Naive thymus-derived CD4-positive, alpha-beta T cell (primary cell): ENCODE measurements around the gene SPIB. TPM values are rescaled to one million over a fixed set of nuclear protein-coding genes. Genes with fewer than 3 reads are reported as not detected.

Experiments
- ATAC-seq: fragments of 150-1000 bp; cut with Tn5 transposase; 2 replicates; pipeline ENCODE4 v1.10.0; 2021; ENCODE audit warnings: mild to moderate bottlenecking, moderate library complexity
- CTCF ChIA-PET: fragments of 350-600 bp; sonication (Branson Sonifier 250); formaldehyde crosslinking; loops from one replicate; lab custom pipeline; 2021; ENCODE audit warnings: antibody characterized with exemption; lab: Charles Lee
- POLR2A ChIA-PET: fragments of 350-600 bp; sonication (Branson Sonifier 250); formaldehyde crosslinking; loops from one replicate; lab custom pipeline; 2021; ENCODE audit warnings: antibody characterized with exemption, inconsistent platforms; lab: Charles Lee
- DNase-seq, 9 donors: peaks; one replicate each; pipeline versions ENCODE4 v3.0.0 to v3.0.0-alpha.2; 2020 to 2022; ENCODE audit warnings: mixed read lengths in 1 of 9
- H3K27ac ChIP-seq: one replicate; pipeline ENCODE4 v1.7.0; 2013; ENCODE audit warnings: mild to moderate bottlenecking, low read depth, low read length, moderate library complexity
- H3K27me3 ChIP-seq, 2 donors: one replicate each; pipeline ENCODE4 v1.7.0; 2013; ENCODE audit warnings: low read length in 2 of 2, mild to moderate bottlenecking in 2 of 2, moderate library complexity in 2 of 2; ENCODE audit not compliant: control insufficient read depth in 2 of 2, insufficient read depth in 2 of 2
- H3K36me3 ChIP-seq, 3 experiments: 1 replicate in 2 of 3; 2 replicates in 1 of 3; pipeline ENCODE4 v1.7.0; 2013; ENCODE audit warnings: low read length in 3 of 3, mild to moderate bottlenecking in 3 of 3, moderate library complexity in 1 of 3; ENCODE audit not compliant: insufficient read depth in 3 of 3, control insufficient read depth in 2 of 3
- H3K4me1 ChIP-seq, 2 donors: one replicate each; pipeline ENCODE4 v1.7.0; 2013; ENCODE audit warnings: low read length in 2 of 2, mild to moderate bottlenecking in 2 of 2, moderate library complexity in 1 of 2; ENCODE audit not compliant: control insufficient read depth in 2 of 2, insufficient read depth in 2 of 2
- H3K4me3 ChIP-seq: 2 replicates; pipeline ENCODE4 v1.7.0; 2013; ENCODE audit warnings: mild to moderate bottlenecking, low read length
- H3K9me3 ChIP-seq, 3 experiments: 1 replicate in 2 of 3; 2 replicates in 1 of 3; pipeline ENCODE4 v1.7.0; 2013; ENCODE audit warnings: low read length in 3 of 3; ENCODE audit not compliant: control insufficient read depth in 2 of 3
- H3K27ac Mint-ChIP-seq, 9 donors: one replicate each; pipeline ENCODE4 v1.8.0; 2020 to 2022; ENCODE audit warnings: mixed read lengths in 9 of 9, mild to moderate bottlenecking in 8 of 9, moderate library complexity in 5 of 9, inconsistent platforms in 2 of 9
- H3K27me3 Mint-ChIP-seq, 5 donors: one replicate each; pipeline ENCODE4 v1.8.0; 2021 to 2022; ENCODE audit warnings: mixed read lengths in 5 of 5, mild to moderate bottlenecking in 1 of 5
- H3K36me3 Mint-ChIP-seq, 5 donors: one replicate each; pipeline ENCODE4 v1.8.0; 2020 to 2022; ENCODE audit warnings: mixed read lengths in 5 of 5, mild to moderate bottlenecking in 3 of 5, inconsistent platforms in 1 of 5
- H3K4me1 Mint-ChIP-seq, 7 donors: one replicate each; pipeline ENCODE4 v1.8.0; 2020 to 2022; ENCODE audit warnings: mixed read lengths in 7 of 7, mild to moderate bottlenecking in 3 of 7, inconsistent platforms in 1 of 7
- H3K4me3 Mint-ChIP-seq, 10 donors: one replicate each; pipeline ENCODE4 v1.8.0; 2020 to 2022; ENCODE audit warnings: mild to moderate bottlenecking in 10 of 10, mixed read lengths in 10 of 10, moderate library complexity in 6 of 10, inconsistent platforms in 2 of 10
- H3K9me3 Mint-ChIP-seq, 11 donors: one replicate each; pipeline ENCODE4 v1.8.0; 2020 to 2022; ENCODE audit warnings: mixed read lengths in 11 of 11, mild to moderate bottlenecking in 4 of 11, inconsistent platforms in 1 of 11, moderate library complexity in 1 of 11
- intact Hi-C, 2 donors: fragments of 100-400 bp; cut with micrococcal nuclease; formaldehyde crosslinking; loops; one replicate each; pipeline ENCODE4 v1.15.1; 2023
- polyA plus RNA-seq, 2 donors: library from polyadenylated mRNA; unstranded; fragments of 300-500 nt; fragmentation: Illumina TruSeq; gene quantifications; one replicate each; pipeline ENCODE4 v1.2.3, GENCODE V29; 2021
- total RNA-seq, 6 experiments: library from RNA in 5 of 6; stranded (reverse) in 5 of 6; gene quantifications; 1 replicate in 5 of 6; 2 replicates in 1 of 6; pipeline ENCODE4 v1.2.3 and lab custom pipeline; 2021 to 2026

Gene SPIB
- total and polyA plus RNA-seq, 7 experiments from 2014 or later = 0.19 to 7.5 (median 0.94) TPM

DNA sequence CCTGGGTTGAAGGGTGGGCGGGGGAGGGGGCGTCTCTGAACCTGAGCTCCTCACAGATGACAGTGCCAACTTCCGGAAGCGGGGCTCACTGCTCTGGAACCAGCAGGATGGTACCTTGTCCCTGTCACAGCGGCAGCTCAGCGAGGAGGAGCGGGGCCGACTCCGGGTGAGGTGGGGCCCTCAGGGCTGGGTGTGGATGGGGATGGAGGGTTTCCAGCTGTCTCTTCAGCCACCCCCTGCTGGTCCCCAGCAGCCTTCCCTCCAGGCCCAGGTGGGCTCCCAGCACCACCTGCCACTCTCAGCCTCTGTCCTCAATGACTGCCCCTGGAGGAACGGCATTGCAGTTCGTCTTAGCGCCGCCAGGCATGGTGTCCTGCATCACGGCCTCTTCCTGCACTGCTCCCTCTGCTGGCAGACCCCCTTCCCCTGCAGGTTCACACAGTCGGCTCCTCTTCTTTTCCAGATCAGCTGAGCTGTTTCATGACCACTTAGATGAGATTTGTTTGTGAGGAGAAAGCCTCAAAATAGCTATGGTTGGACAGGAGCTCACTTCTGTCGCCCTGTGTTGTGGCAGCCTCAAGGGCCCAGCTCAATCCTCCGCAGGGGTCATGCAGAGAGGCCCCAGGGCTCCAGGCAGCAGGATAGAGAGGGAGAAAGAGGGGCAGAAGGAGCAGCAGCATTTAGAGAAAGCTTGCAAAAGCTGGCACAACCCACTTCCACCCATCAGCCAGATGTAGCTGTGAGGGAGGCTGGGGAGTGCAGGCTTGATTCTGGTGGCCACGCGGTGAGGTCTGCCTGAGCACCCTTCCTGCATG lies 60.4 kb downstream of the SPIB start:
- Histone ChIP-seq H3K27ac (no peak overlapping the region), H3K9me3 (no peaks in the 10 kb centered on the region), H3K27me3 (no peaks in the 10 kb centered on the region), H3K36me3 (peaks cover 0 to 62% (median 0%) of the 10 kb centered on the region in 3 experiments), H3K4me1 (peaks cover 14 to 19% of the 10 kb centered on the region in 2 donors), H3K4me3 (no peak overlapping the region)
- peaks cover 8 to 20% (median 13%) of the 10 kb centered on the region in 5 donors for H3K36me3 Mint-ChIP-seq
- no peak for ATAC-seq
- peak overlapping the region in 2 of 9 donors; percentile 39 to 60 for H3K27ac Mint-ChIP-seq
- CTCF ChIA-PET = interaction anchor here (0.9 kb wide), 1 partner anchor 122 kb away, joined by 3 read pairs; no protein-coding TSS in a partner anchor
- peak overlapping the region in 4 of 10 donors; percentile 25 to 51 (median 46) for H3K4me3 Mint-ChIP-seq
- DNase-seq = no peak
- POLR2A ChIA-PET = interaction anchor here (0.7 to 1.2 kb wide), 3 partner anchors 13 to 103 kb away, joined by 3 to 7 read pairs (median 6); partner anchors contain the start of genes JOSD2 and NR1H2
- H3K4me1 Mint-ChIP-seq = peaks cover 21 to 40% (median 27%) of the 10 kb centered on the region in 7 donors
- H3K27me3 Mint-ChIP-seq = no peaks in the 10 kb centered on the region
- peaks cover 0 to 13% (median 0%) of the 10 kb centered on the region in 11 donors for H3K9me3 Mint-ChIP-seq
- intact Hi-C loops = no loop called here

DNA sequence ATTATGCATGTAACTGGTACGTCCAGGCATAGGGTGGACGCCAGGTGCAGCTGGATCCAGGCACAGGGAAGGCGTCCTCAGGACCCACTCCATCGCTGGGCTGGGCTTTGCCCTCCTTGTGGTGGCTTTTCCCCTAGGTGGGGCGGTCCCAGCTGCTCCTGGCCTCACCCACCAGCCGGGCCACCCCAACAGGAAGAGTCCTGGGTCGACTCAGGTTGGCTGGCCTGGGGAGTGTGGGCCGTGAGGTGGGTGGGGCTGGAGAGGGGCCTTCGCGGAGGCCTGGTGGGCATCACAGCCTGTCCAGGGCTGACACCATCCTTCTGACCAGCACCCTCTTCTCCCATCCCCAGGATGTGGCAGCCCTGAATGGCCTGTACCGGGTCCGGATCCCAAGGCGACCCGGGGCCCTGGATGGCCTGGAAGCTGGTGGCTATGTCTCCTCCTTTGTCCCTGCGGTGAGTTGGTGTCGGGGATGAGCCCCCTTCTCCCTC lies 61.1 kb downstream of the SPIB start:
- no peak for DNase-seq
- CTCF ChIA-PET = interaction anchor here (0.9 kb wide), 1 partner anchor 123 kb away, joined by 3 read pairs; no protein-coding TSS in a partner anchor
- Histone ChIP-seq H3K27ac (no peak overlapping the region), H3K27me3 (no peaks in the 10 kb centered on the region), H3K4me3 (no peak overlapping the region), H3K9me3 (no peaks in the 10 kb centered on the region), H3K36me3 (peaks cover 0 to 69% (median 0%) of the 10 kb centered on the region in 3 experiments), H3K4me1 (peaks cover 14 to 19% of the 10 kb centered on the region in 2 donors)
- intact Hi-C loops = no loop called here
- Mint-ChIP-seq H3K4me1 (peaks cover 21 to 40% (median 27%) of the 10 kb centered on the region in 7 donors), H3K27me3 (no peaks in the 10 kb centered on the region), H3K27ac (peak overlapping the region in 1 of 9 donors; percentile 72), H3K9me3 (peaks cover 0 to 13% (median 0%) of the 10 kb centered on the region in 11 donors), H3K36me3 (peaks cover 8 to 20% (median 13%) of the 10 kb centered on the region in 5 donors), H3K4me3 (peak overlapping the region in 1 of 10 donors; percentile 28)
- POLR2A ChIA-PET = no interaction called here
- no peak for ATAC-seq

DNA sequence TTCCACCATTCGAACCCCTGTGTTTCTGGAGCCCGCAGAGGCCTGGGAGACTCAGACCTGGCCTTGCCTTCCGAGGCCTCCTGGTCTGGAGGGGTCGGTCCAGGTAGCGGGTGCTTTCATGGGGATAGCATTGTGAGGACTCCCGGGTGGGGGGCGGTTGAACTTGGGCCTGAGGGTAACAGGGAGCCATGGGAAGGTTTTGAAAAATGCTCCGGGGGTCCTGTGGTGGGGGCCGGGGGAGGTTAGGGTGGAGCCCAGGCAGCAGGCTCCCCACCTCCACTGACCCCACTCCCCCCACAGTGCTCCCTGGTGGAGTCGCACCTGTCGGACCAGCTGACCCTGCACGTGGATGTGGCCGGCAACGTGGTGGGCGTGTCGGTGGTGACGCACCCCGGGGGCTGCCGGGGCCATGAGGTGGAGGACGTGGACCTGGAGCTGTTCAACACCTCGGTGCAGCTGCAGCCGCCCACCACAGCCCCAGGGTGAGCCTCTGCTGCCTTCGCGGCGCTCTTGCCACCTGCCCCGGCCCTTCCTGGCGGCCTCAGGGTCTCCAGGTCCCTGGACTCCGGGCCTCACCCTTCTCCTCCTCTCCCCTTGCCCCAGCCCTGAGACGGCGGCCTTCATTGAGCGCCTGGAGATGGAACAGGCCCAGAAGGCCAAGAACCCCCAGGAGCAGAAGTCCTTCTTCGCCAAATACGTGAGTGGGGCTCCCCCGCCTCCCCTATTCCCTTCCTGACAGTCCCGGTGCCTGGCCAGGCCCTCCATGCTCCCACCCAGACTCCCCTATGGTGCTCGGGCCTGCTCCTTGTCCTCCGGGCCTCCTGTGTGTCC lies 61.8 kb downstream of the SPIB start:
- Histone ChIP-seq H3K36me3 (peaks cover 0 to 75% (median 0%) of the 10 kb centered on the region in 3 experiments), H3K27me3 (no peaks in the 10 kb centered on the region), H3K27ac (peak overlapping the region; percentile 15), H3K9me3 (no peaks in the 10 kb centered on the region), H3K4me1 (peaks cover 14 to 19% of the 10 kb centered on the region in 2 donors), H3K4me3 (no peak overlapping the region)
- Mint-ChIP-seq H3K27ac (peak overlapping the region in 3 of 9 donors; percentile 42 to 80 (median 72)), H3K9me3 (peaks cover 0 to 13% (median 0%) of the 10 kb centered on the region in 11 donors), H3K36me3 (peaks cover 8 to 26% (median 13%) of the 10 kb centered on the region in 5 donors), H3K4me3 (peak overlapping the region in 1 of 10 donors; percentile 28), H3K27me3 (no peaks in the 10 kb centered on the region), H3K4me1 (peaks cover 18 to 37% (median 26%) of the 10 kb centered on the region in 7 donors)
- ChIA-PET POLR2A (no interaction called here), CTCF (no interaction called here)
- intact Hi-C loops = no loop called here
- no peak for DNase-seq
- no peak for ATAC-seq

Other genes with a start within 250 kb of the SPIB start
- gene MYH14, start 215.3 kb upstream of the SPIB start, total RNA-seq = not detected
- not detected for gene MYH14, start 215.3 kb upstream of the SPIB start, polyA plus RNA-seq
- 10 to 100 TPM in 1 of 5 experiments, 1 to 10 TPM in 4; 1.9 to 11.1 (median 2.4) TPM for gene KCNC3, start 89.6 kb upstream of the SPIB start, total RNA-seq
- not detected for gene KCNC3, start 89.6 kb upstream of the SPIB start, polyA plus RNA-seq
- gene NAPSA, start 53.3 kb upstream of the SPIB start, total RNA-seq = 1 to 10 TPM in 4 of 5 experiments, under 1 TPM in 1; 0.72 to 8.2 (median 4.5) TPM
- gene NAPSA, start 53.3 kb upstream of the SPIB start, polyA plus RNA-seq = 1 to 10 TPM; 1.2 to 1.6 TPM
- 100 to 1,000 TPM in 4 of 5 experiments, 10 to 100 TPM in 1; 66.6 to 284 (median 114) TPM for gene NR1H2, start 42.5 kb upstream of the SPIB start, total RNA-seq
- gene NR1H2, start 42.5 kb upstream of the SPIB start, polyA plus RNA-seq = 100 to 1,000 TPM in 1 of 2 donors, 10 to 100 TPM in 1; 82.7 to 128 TPM
- 100 to 1,000 TPM in 1 of 5 experiments, 10 to 100 TPM in 4; 26.0 to 110 (median 40.8) TPM for gene POLD1, start 34.6 kb upstream of the SPIB start, total RNA-seq
- gene POLD1, start 34.6 kb upstream of the SPIB start, polyA plus RNA-seq = 10 to 100 TPM; 30.5 to 44.3 TPM
- under 1 TPM in 2 of 5 experiments, not detected in 3; 0.39 to 0.92 TPM for gene MYBPC2, start 14.0 kb downstream of the SPIB start, total RNA-seq
- not detected for gene MYBPC2, start 14.0 kb downstream of the SPIB start, polyA plus RNA-seq
- gene EMC10, start 57.6 kb downstream of the SPIB start, total RNA-seq = 10 to 100 TPM; 75.5 to 95.2 (median 88.1) TPM
- 10 to 100 TPM in 1 of 2 donors, 1 to 10 TPM in 1; 8.7 to 11.0 TPM for gene EMC10, start 57.6 kb downstream of the SPIB start, polyA plus RNA-seq
- under 1 TPM in 4 of 5 experiments, not detected in 1; 0.59 to 0.93 (median 0.68) TPM for gene GARIN5A, start 57.9 kb downstream of the SPIB start, total RNA-seq
- 1 to 10 TPM in 1 of 2 donors, under 1 TPM in 1; 0.77 to 3.1 TPM for gene GARIN5A, start 57.9 kb downstream of the SPIB start, polyA plus RNA-seq
- 10 to 100 TPM; 13.0 to 45.9 (median 22.7) TPM for gene JOSD2, start 92.3 kb downstream of the SPIB start, total RNA-seq
- 10 to 100 TPM; 17.8 to 18.8 TPM for gene JOSD2, start 92.3 kb downstream of the SPIB start, polyA plus RNA-seq
- not detected for gene ASPDH, start 95.0 kb downstream of the SPIB start, total RNA-seq
- gene ASPDH, start 95.0 kb downstream of the SPIB start, polyA plus RNA-seq = not detected
- not detected for gene LRRC4B, start 149.5 kb downstream of the SPIB start, total RNA-seq
- gene LRRC4B, start 149.5 kb downstream of the SPIB start, polyA plus RNA-seq = not detected
- under 1 TPM in 2 of 5 experiments, not detected in 3; 0.13 TPM for gene SYT3, start 220.9 kb downstream of the SPIB start, total RNA-seq
- gene SYT3, start 220.9 kb downstream of the SPIB start, polyA plus RNA-seq = under 1 TPM; 0.16 to 0.47 TPM
- under 1 TPM in 1 of 5 experiments, not detected in 4; 0.98 TPM for gene C19orf81, start 230.5 kb downstream of the SPIB start, total RNA-seq
- 1 to 10 TPM in 1 of 2 donors, not detected in 1; 1.0 TPM for gene C19orf81, start 230.5 kb downstream of the SPIB start, polyA plus RNA-seq